ENCODE data around the gene SHISA9.

The SHISA9 gene

GRCh38 chr16:12900156-12900555 is 1.2 kb upstream of the SHISA9 start:
- no peak overlapping the region for H2AFZ ChIP-seq (ENCODE audit: low read length, unreplicated experiment)
- no peak overlapping the region for H3K4me3 ChIP-seq (ENCODE audit: low read depth, low read length)
- peaks cover 66% of the 10 kb centered on the region for H3K27me3 ChIP-seq (ENCODE audit: insufficient read depth, low read length)
- H3K36me3 ChIP-seq (ENCODE audit: insufficient read depth, low read length): no peaks in the 10 kb centered on the region
- no peak overlapping the region for H3K27ac ChIP-seq (ENCODE audit: low read depth, low read length)
- no peaks in the 10 kb centered on the region for H3K4me1 ChIP-seq (ENCODE audit: control insufficient read depth, insufficient read depth, low read length, unreplicated experiment)
- no peaks in the 10 kb centered on the region for H3K79me2 ChIP-seq (ENCODE audit: control insufficient read depth, insufficient read depth, low read length, unreplicated experiment)

DNA sequence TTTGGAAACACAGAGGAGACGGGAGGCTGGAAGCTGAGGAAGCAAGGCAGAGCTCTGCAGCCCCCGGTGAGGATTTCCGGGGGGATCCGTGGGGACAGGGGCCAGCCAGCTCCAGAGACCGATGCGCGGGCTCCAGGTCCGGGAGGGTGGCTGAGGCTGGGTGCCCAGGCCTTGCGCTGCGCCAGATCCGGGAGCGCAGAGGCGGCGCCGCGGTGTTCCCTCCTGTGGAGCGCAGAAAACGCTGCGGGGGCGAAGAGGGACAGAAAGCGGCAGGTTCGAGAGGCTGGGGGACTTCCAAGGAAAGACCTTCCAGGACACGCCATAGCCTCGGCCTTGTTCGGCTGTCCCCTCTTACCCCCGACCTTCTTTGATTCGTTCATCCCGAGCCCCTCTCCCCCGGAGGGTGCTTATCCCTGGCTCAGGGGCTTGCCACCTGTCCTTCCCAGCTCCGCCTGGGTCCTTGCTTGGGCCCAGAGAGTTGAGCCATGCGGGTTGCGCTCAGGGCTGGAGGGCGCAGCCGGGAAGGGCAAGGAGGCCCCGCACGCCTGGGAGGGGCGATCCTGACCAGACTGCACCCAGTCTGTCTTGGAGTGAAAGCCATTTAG is 697 bp upstream of the SHISA9 start:
- Histone ChIP-seq H3K4me1 (ENCODE audit: control insufficient read depth, insufficient read depth, low read length, unreplicated experiment) (no peaks in the 10 kb centered on the region), H3K79me2 (ENCODE audit: control insufficient read depth, insufficient read depth, low read length, unreplicated experiment) (no peaks in the 10 kb centered on the region), H2AFZ (ENCODE audit: low read length, unreplicated experiment) (no peak overlapping the region), H3K27ac (ENCODE audit: low read depth, low read length) (no peak overlapping the region), H3K36me3 (ENCODE audit: insufficient read depth, low read length) (no peaks in the 10 kb centered on the region), H3K27me3 (ENCODE audit: insufficient read depth, low read length) (peaks cover 67% of the 10 kb centered on the region), H3K4me3 (ENCODE audit: low read depth, low read length) (no peak overlapping the region)

DNA sequence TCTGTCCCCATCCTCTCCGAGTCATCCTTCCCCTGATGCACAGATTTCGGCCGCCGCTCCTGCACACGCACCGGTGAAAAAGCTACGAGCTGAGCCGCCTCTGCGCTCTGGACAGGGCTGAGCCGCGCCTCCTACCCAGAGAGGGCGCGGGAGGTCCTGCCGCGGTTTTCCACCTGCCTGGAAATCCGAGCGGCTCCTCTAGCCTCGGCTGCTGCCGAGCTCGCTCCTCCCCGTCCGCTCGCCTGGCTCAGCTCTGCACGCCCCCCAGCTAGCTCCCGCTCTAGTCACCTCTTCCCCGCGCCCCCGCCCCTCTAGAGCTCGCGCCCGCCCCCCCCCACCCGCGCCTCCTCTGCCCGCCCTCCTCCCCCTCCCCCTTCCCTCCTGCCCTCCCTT is 198 bp upstream of the SHISA9 start:
- H3K27ac ChIP-seq (ENCODE audit: low read depth, low read length): no peak overlapping the region
- no peaks in the 10 kb centered on the region for H3K79me2 ChIP-seq (ENCODE audit: control insufficient read depth, insufficient read depth, low read length, unreplicated experiment)
- no peaks in the 10 kb centered on the region for H3K4me1 ChIP-seq (ENCODE audit: control insufficient read depth, insufficient read depth, low read length, unreplicated experiment)
- H2AFZ ChIP-seq (ENCODE audit: low read length, unreplicated experiment): no peak overlapping the region
- no peaks in the 10 kb centered on the region for H3K36me3 ChIP-seq (ENCODE audit: insufficient read depth, low read length)
- H3K4me3 ChIP-seq (ENCODE audit: low read depth, low read length): no peak overlapping the region
- H3K27me3 ChIP-seq (ENCODE audit: insufficient read depth, low read length): peaks cover 67% of the 10 kb centered on the region

DNA sequence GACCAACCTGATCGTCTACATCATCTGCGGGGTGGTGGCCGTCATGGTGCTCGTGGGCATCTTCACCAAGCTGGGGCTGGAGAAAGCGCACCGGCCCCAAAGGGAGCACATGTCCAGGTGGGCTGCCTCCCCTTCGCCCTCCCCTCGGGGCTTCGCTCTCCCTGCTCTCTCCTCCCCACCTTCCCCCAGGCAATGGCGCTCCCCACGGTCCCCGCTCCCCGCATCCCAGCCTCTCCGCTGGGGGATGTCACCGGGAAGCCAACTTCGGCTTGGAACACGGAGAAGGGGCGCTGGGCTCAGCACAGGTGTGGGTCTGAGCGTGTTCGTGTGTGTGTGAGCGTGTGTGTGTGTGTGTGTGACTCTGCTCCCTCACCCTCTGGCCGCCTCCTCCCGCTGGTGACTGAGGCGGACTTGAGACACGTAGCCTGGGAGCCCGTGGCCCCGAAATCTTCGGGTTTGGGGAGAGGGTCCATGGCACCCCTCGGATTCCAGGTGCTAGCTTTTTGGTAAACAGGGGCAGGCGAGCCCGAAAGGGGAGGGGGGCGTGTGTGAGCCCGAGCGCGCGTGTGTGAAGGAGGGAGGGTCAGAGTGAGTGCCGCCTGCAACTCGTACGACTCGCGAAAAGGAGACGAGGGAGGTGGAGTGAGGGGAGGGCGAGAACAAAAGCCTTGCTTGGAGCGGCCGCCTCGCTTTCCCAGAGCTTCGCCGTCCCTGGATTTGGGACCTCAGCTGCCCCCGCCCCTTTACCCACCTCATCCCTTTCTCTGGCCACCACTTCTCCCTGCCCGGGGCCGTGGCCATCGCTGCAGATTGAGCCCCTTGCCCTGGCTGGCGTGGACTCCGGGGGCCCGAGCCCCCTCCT is 1.3 kb downstream of the SHISA9 start:
- no peak overlapping the region for H3K4me3 ChIP-seq (ENCODE audit: low read depth, low read length)
- H3K27ac ChIP-seq (ENCODE audit: low read depth, low read length): no peak overlapping the region
- no peaks in the 10 kb centered on the region for H3K4me1 ChIP-seq (ENCODE audit: control insufficient read depth, insufficient read depth, low read length, unreplicated experiment)
- H2AFZ ChIP-seq (ENCODE audit: low read length, unreplicated experiment): no peak overlapping the region
- peaks cover 70% of the 10 kb centered on the region for H3K27me3 ChIP-seq (ENCODE audit: insufficient read depth, low read length)
- H3K36me3 ChIP-seq (ENCODE audit: insufficient read depth, low read length): no peaks in the 10 kb centered on the region
- no peaks in the 10 kb centered on the region for H3K79me2 ChIP-seq (ENCODE audit: control insufficient read depth, insufficient read depth, low read length, unreplicated experiment)

GRCh38 chr16:12903407-12904328 is 2.3 kb downstream of the SHISA9 start:
- Histone ChIP-seq H3K4me3 (ENCODE audit: low read depth, low read length) (no peak overlapping the region), H3K27ac (ENCODE audit: low read depth, low read length) (no peak overlapping the region), H3K79me2 (ENCODE audit: control insufficient read depth, insufficient read depth, low read length, unreplicated experiment) (no peaks in the 10 kb centered on the region)

DNA sequence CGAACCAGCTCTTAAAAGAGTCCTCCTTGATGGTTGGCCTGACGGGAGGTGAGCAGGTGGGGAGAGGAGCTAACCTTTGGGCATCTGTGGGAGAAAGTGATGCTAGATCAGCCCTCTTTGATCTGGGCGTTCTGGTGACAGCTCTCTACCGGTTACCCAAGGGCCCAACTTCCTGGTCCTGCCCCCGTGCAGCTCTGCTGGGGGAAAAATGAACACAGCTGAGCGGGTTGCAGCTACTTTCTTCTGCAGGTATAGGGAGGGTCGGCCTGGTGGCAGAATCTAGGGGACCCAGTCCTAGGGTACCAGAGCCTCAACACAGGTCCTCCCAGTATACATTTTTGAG is 2.9 kb downstream of the SHISA9 start:
- Histone ChIP-seq H3K4me3 (ENCODE audit: low read depth, low read length) (no peak overlapping the region), H2AFZ (ENCODE audit: low read length, unreplicated experiment) (no peak overlapping the region), H3K79me2 (ENCODE audit: control insufficient read depth, insufficient read depth, low read length, unreplicated experiment) (no peaks in the 10 kb centered on the region)

More at GRCh38 chr16:12903407-12904328, 2.3 kb downstream of the SHISA9 start:
- Histone ChIP-seq H3K36me3 (ENCODE audit: insufficient read depth, low read length) (no peaks in the 10 kb centered on the region), H3K4me1 (ENCODE audit: control insufficient read depth, insufficient read depth, low read length, unreplicated experiment) (no peaks in the 10 kb centered on the region), H3K27me3 (ENCODE audit: insufficient read depth, low read length) (peaks cover 61% of the 10 kb centered on the region), H2AFZ (ENCODE audit: low read length, unreplicated experiment) (no peak overlapping the region)

DNA sequence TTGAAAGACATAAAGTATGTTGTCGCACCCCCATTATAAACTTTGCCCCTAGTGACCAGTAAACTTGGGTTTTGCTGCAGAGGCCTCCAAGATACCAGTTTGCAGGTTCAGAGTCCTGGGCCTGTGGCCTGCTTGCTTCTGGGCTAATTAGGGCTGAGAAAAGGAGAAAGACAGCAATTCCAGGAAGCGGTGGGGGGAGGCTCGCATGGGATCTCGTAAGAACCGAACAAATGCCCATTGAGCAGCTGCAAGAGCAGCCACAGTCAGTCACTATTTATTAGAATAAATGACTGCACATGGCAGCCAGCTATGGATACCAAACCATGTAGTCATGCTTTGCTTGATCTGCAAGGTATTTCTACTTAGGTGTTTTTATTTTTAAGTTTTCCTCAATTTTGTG is 4.9 kb downstream of the SHISA9 start:
- Histone ChIP-seq H3K79me2 (ENCODE audit: control insufficient read depth, insufficient read depth, low read length, unreplicated experiment) (no peaks in the 10 kb centered on the region), H2AFZ (ENCODE audit: low read length, unreplicated experiment) (no peak overlapping the region), H3K36me3 (ENCODE audit: insufficient read depth, low read length) (no peaks in the 10 kb centered on the region), H3K27me3 (ENCODE audit: insufficient read depth, low read length) (peaks cover 36% of the 10 kb centered on the region), H3K4me1 (ENCODE audit: control insufficient read depth, insufficient read depth, low read length, unreplicated experiment) (no peaks in the 10 kb centered on the region), H3K27ac (ENCODE audit: low read depth, low read length) (no peak overlapping the region), H3K4me3 (ENCODE audit: low read depth, low read length) (no peak overlapping the region)

More for the DNA sequence above, 2.9 kb downstream of the SHISA9 start:
- Histone ChIP-seq H3K36me3 (ENCODE audit: insufficient read depth, low read length) (no peaks in the 10 kb centered on the region), H3K27me3 (ENCODE audit: insufficient read depth, low read length) (peaks cover 55% of the 10 kb centered on the region), H3K4me1 (ENCODE audit: control insufficient read depth, insufficient read depth, low read length, unreplicated experiment) (no peaks in the 10 kb centered on the region), H3K27ac (ENCODE audit: low read depth, low read length) (no peak overlapping the region)

- no peak overlapping the region for H3K27ac ChIP-seq (ENCODE audit: low read depth, low read length)
- no peaks in the 10 kb centered on the region for H3K79me2 ChIP-seq (ENCODE audit: control insufficient read depth, insufficient read depth, low read length, unreplicated experiment)
- H3K27me3 ChIP-seq (ENCODE audit: insufficient read depth, low read length): peaks cover 34% of the 10 kb centered on the region
- no peak overlapping the region for H3K4me3 ChIP-seq (ENCODE audit: low read depth, low read length)
- H3K36me3 ChIP-seq (ENCODE audit: insufficient read depth, low read length): no peaks in the 10 kb centered on the region
- H2AFZ ChIP-seq (ENCODE audit: low read length, unreplicated experiment): no peak overlapping the region
- no peaks in the 10 kb centered on the region for H3K4me1 ChIP-seq (ENCODE audit: control insufficient read depth, insufficient read depth, low read length, unreplicated experiment)
Observed at GRCh38 chr16:12906765-12907516, 5.5 kb downstream of the SHISA9 start.

DNA sequence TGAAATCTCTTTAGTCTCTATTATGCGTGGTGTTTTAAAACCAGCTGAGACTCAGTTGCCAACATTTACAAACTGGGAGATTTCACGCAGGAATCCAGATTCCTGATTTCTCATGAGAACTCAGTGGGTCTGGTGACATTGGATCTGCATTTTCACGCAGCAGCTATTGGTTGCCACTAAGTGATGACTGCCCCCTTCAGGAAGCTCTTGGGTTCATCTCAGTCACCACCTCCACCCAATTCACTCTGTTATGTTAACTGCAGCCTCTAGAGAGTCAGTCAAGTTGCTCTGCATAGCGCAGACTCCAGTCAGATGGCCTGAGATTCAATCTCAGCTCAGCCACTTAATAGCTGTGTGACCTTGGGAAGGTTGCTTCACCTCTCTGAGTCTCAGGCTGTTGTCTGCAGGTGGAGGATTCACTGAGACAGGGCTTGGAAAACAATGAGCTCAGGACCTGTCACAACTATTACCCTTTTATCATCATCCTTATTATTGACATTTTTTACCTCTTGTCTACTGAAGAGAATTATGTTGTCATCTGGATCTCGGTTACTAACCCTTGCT is 6.4 kb downstream of the SHISA9 start:
- Histone ChIP-seq H3K4me3 (ENCODE audit: low read depth, low read length) (no peak overlapping the region), H2AFZ (ENCODE audit: low read length, unreplicated experiment) (no peak overlapping the region), H3K79me2 (ENCODE audit: control insufficient read depth, insufficient read depth, low read length, unreplicated experiment) (no peaks in the 10 kb centered on the region), H3K4me1 (ENCODE audit: control insufficient read depth, insufficient read depth, low read length, unreplicated experiment) (no peaks in the 10 kb centered on the region), H3K27ac (ENCODE audit: low read depth, low read length) (no peak overlapping the region), H3K27me3 (ENCODE audit: insufficient read depth, low read length) (peaks cover 26% of the 10 kb centered on the region), H3K36me3 (ENCODE audit: insufficient read depth, low read length) (no peaks in the 10 kb centered on the region)

GRCh38 chr16:12917246-12917645 is 15.8 kb downstream of the SHISA9 start:
- H3K27me3 ChIP-seq (ENCODE audit: insufficient read depth, low read length): no peaks in the 10 kb centered on the region

More at GRCh38 chr16:12917246-12917645, 15.8 kb downstream of the SHISA9 start:
- H3K4me3 ChIP-seq (ENCODE audit: low read depth, low read length): no peak overlapping the region
- no peak overlapping the region for H2AFZ ChIP-seq (ENCODE audit: low read length, unreplicated experiment)
- no peak overlapping the region for H3K27ac ChIP-seq (ENCODE audit: low read depth, low read length)
- no peaks in the 10 kb centered on the region for H3K4me1 ChIP-seq (ENCODE audit: control insufficient read depth, insufficient read depth, low read length, unreplicated experiment)
- H3K36me3 ChIP-seq (ENCODE audit: insufficient read depth, low read length): no peaks in the 10 kb centered on the region
- no peaks in the 10 kb centered on the region for H3K79me2 ChIP-seq (ENCODE audit: control insufficient read depth, insufficient read depth, low read length, unreplicated experiment)

Data from ACC112 (cell line).